Glomerular endothelial cell (primary cell): ENCODE data around the gene TOMM70. TPM values are rescaled to one million over a fixed set of nuclear protein-coding genes. Genes with fewer than 3 reads are reported as not detected.

Experiments used
- DNase-seq: peaks from one replicate; pipeline ENCODE4 v3.0.0-alpha.2; 2011; ENCODE audit warnings: low read depth, low spot score; ENCODE audit errors: extremely low read depth
- total RNA-seq: library from RNA; depleted of rRNA; stranded (reverse); fragments of >200 nt; gene quantifications from 2 replicates; pipeline ENCODE4 v1.2.3, GENCODE V29; 2015

TOMM70 gene
- total RNA-seq, 1 donor from 2014 or later: 33.3 TPM

GRCh38 chr3:100412912-100413590 is 12.2 kb upstream of the TOMM70 start:
- DNase-seq: no peak

DNA sequence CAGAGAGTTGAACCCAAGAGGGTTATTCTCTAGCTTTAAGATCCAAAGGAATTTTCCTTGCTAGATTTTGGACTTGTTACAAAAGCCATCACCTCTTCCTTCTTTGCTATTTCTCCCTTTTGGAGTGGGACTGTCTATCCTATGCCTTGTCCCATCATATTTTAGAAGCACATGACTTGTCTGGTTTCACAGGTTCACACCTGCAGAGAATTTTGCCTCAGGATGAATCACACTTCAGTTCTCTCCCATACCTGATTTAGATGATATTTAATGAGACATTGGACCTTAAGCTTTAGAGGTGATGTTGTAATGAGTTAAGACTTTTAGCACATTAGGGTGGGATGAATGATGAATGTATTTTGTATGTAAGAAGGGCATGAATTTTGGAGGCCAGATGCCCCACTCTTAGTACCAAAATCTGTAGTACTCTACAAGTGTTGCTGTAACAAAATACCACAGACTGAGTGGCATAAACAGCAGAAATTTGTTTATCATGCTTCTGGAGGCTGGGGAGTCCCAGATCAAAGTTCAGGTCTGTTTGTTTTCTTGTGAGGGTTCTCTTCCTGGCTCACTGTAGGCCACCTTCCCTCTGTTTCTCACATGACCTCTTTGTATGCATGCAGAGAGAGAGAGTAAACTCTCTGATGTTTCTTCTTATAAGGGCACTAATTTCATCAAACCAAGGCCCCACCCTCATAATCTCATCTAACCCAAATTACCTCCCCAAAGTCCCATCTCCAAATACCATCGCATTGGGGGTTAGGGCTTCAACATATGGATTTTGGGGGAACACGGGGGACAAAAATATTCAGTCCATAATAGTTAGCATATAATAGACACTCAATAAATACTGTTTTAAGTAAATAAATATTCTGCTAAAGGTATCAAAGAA is 10.4 kb upstream of the TOMM70 start:
- DNase-seq: no peak

- DNase-seq: no peak
Measured at GRCh38 chr3:100407977-100408532, 7.2 kb upstream of the TOMM70 start.

- no peak for DNase-seq
Measured at GRCh38 chr3:100407164-100407563, 6.3 kb upstream of the TOMM70 start.

- no peak for DNase-seq
Measured at GRCh38 chr3:100404250-100404548, 3.3 kb upstream of the TOMM70 start.

DNA sequence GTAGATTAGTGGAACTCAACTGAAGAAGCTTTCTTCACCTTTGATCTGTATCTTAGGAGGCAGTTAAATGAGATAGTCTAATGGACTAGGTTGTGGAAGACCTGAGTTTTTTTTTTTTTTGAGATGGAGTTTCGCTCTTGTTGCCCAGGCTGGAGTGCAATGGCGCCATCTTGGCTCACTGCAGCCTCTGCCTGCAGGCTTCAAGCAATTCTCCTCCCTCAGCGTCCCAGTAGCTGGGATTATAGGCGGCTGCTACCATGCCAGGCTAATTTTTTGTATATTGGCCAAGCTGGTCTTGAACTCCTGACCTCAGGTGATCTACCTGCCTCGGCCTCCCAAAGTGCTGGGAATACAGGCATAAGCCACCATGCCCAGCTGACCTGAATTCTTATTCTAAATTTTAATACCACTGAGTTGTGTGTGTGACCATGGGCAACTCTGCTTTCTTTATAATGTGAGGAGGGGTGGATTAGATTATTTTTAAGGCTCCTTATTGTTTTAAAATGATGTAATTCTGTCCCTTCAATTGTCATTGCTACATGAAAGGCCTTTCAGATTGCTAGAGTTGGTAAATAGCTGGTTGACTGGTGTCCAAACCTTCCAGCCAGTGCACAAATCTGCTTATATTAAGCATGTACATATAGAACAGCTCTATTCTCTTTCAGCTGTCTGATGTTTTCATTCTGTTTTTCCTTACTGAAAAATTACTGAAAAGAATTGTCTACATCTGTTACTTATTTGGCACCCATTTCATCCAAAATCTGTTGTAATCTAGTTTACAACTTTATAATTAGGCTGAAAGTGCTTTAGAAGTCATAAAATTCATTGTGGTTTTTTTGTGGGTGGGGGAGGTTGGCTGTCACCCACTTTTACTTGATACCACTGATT is 2.7 kb upstream of the TOMM70 start:
- no peak for DNase-seq

- no peak for DNase-seq
Measured at GRCh38 chr3:100402891-100403290, 2.0 kb upstream of the TOMM70 start.

GRCh38 chr3:100402256-100402655 is 1.4 kb upstream of the TOMM70 start:
- DNase-seq: no peak

DNA sequence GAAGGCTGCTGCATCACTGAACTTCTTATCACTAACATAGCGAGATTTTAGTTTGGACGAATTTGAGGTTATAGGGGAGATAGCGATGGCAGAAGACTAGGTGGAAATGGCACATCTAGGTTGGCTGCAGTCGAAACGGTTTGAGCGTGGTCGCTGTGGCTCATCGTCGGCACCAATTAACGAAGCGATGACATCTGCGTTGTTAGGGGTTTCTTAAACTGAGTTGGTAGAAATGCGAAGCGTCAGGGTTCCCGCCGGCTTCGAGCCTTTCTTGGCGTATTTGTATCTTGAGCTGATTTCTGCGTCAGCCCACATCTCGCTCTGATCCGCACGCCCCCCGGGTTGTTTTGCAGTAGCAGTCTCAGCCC is 769 bp upstream of the TOMM70 start:
- DNase-seq: no peak

- no peak for DNase-seq
Measured at GRCh38 chr3:100400419-100400779, 490 bp downstream of the TOMM70 start.

DNA sequence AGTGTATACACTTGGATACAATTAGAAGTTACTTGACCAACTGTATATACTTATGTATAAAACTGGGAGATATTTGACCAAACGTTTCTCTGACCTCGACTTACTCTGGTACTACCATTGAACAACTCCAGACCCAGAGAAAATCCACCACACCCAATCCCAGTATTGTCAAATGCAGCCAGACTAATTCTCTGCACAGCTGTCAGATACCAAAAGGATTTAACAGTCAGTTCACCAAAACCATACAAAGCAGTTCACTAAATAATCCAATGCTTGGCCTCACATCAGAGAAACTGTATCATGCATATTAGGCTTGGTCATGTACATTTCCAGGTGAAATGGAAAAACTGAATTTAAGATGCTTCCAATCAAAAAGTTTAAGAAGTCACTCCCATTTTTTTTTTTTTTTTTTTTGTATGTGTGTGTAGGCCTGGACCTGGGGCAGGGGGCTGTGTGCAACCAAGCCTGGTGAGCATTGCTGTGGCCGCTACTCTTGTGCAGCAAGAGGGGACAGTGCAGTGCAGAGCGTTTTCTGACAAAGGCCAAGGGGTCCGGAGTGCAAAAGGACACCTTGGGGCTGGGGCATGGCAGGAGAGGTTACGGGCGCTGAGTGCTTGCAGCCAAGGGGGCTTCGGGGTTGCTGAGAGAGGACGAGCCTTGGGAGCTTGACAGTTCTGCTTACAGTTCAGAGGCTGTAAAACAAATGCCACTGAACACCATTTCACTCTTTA is 1.4 kb downstream of the TOMM70 start:
- no peak for DNase-seq

- DNase-seq: no peak
Measured at GRCh38 chr3:100396967-100397366, 3.9 kb downstream of the TOMM70 start.

- no peak for DNase-seq
Measured at GRCh38 chr3:100395679-100396431, 5.0 kb downstream of the TOMM70 start.

DNA sequence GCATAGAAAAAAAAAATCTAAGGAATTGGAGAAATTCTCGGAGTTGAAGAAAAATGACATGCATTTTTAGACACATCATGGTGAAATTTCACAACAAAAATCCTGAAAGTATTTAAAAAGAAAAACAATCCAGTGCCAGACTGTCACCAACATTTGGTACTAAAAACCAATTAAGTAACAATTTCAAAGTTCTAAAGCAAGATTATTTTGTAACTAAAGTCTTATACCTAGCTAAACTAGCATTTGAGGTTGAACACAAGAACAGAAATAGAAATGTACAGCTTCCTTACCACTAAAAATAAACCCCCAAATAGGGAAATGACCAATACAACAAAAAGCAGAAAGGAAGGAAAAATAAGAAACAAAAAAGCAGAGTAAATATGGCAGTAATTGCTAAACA is 11.9 kb downstream of the TOMM70 start:
- DNase-seq: no peak

DNA sequence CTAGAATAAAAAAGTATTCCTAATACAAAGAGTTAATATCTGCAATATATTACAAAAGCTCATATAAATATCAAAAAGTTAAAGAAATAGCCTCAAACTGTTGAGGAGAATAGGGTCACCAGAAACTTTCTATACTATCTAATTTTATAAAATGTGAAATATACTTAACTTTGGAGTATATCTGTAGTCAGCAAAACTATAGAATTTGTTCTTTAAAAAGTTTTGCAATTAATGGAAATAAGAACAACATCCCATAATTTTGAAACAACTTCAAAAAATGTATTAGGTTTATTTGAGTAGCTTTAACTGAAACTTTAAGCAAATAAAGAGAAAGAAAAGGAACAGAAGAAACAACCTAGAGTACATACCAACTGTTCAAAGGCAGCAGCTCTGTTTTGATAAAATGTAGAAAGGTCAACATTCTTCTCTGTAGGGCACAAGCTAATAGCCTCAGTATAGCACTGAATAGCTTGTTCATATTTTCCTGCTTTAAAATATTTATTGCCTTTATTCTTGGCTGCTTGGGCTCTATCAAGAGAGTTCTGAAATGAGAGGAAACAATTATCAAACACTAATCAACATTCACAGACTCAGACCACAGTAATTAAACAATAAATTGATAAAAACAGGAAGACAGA is 14.3 kb downstream of the TOMM70 start:
- no peak for DNase-seq

DNA sequence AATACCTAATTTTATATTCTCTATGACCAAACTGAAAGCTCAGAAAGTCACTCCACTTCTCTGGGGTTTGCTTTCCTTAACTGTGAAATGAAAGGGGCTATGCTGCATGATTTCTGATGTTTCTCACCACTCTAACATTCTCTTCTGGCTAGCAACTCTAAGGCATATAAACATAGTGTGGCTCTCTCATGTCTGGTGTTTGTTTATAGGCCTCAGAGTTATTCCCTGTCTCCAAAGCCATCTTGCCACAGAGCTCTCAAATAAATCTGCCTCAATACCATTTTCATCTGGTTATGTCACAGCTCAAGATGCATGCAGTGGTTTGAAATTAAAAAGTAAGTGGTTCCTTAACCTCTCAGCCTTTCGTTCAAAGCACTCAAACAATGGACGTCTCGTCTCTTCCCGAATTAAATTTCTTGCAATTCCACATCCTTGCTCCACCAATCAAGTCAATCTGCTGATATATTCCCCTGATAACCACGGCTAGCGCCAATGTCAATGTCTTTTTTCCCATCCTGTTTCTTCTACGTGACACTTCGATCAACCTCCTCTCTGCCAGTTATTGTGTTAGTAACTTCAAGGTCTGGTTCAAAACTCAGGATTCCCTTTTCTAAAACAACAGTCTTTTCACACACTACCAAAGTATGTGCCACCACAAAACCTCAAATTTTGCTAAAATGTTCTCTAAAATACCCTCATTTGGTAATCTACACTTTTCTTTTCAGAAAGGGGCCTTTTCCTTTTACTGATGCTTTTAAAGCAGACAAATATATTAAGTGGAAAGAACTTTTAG is 16.0 kb downstream of the TOMM70 start:
- DNase-seq: no peak

DNA sequence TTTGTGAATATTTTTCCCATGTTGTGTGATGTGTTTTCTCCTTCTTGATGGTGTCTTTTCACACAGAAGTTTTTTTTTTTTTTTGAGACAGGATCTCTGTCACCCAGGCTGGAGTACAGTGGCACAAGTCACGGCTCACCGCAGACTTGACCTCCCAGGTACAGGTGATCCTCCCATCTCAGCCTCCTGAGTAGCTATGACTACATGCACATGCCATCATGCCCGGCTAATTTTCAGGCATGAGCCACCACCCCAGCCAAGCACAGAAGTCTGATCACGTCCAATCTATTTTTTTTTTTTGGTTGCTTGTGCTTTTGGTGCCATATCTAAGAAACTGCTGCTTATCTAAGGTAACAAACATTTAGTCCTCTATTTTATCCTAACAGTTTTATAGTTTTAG is 24.6 kb downstream of the TOMM70 start:
- DNase-seq: no peak

DNA sequence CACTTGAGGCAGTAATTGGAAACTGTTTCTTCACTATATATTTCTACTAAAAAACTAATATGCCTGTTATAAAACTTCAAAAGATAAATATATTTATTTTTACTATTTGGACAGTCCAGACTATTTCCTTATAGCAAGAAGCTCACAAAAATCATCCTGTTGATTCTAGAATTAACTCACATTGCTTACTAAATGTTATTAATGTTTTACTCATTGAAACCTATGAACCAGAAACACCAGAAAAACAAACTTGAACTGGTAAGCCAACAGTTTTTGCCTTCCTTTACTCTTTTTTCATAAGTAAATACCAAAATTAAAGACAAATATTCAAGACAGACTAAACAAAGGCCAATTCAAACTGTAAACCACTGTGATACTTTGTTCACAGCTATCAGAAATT is 26.4 kb downstream of the TOMM70 start:
- no peak for DNase-seq

GRCh38 chr3:100370756-100371155 is 30.1 kb downstream of the TOMM70 start:
- no peak for DNase-seq
